RWPE1 (cell line): ENCODE measurements around the gene RPGRIP1L.

Experiments used
- CTCF ChIA-PET: fragments of 350-600 bp; sonication (Branson Sonifier 250); formaldehyde crosslinking; extraction: SDS; loops from one replicate; lab custom pipeline; 2021; lab: Yijun Ruan, JAX
- POLR2A ChIA-PET: fragments of 400-600 bp; formaldehyde crosslinking; extraction: SDS; loops from one replicate; lab custom pipeline; 2020; ENCODE audit warnings: antibody characterized with exemption; ENCODE audit not compliant: low non-redundant PET; lab: Yijun Ruan, JAX
- DNase-seq: peaks from one replicate; pipeline ENCODE4 v3.0.0; 2012; ENCODE audit warnings: low spot score
- H3K27ac ChIP-seq: fragments of 450-650 bp; 2 replicates; pipeline ENCODE4 v1.5.1; 2017
- CTCF ChIP-seq: fragments of 450-650 bp; conservative IDR thresholded peaks from 2 replicates; pipeline ENCODE4 v1.5.1; 2017; ENCODE audit warnings: low read depth, mild to moderate bottlenecking

Gene RPGRIP1L

GRCh38 chr16:53583401-53583800, 120.3 kb downstream of the RPGRIP1L start:
- TF ChIP-seq CTCF, result no peak
- POLR2A ChIA-PET, result no interaction called here

GRCh38 chr16:53581784-53582183, 121.9 kb downstream of the RPGRIP1L start:
- TF ChIP-seq CTCF, result no peak
- DNase-seq, result no peak
- POLR2A ChIA-PET, result no interaction called here
- CTCF ChIA-PET, result interaction anchor here (0.6 kb wide), 3 partner anchors 11 to 34 kb away, joined by 3 to 4 read pairs (median 3); no protein-coding TSS in a partner anchor
- no peak overlapping the region for H3K27ac ChIP-seq

More at GRCh38 chr16:53583401-53583800, 120.3 kb downstream of the RPGRIP1L start:
- CTCF ChIA-PET, result interaction anchor here (0.5 kb wide), 1 partner anchor 178 kb away, joined by 4 read pairs; no protein-coding TSS in a partner anchor
- DNase-seq, result no peak
- H3K27ac ChIP-seq, result no peak overlapping the region

- ChIA-PET POLR2A (no interaction called here), CTCF (no interaction called here)
- no peak for TF ChIP-seq CTCF
- DNase-seq, result no peak
- H3K27ac ChIP-seq, result no peak overlapping the region
These were observed 123.4 kb downstream of the RPGRIP1L start for GRCh38 chr16:53580038-53580802.

GRCh38 chr16:53576904-53577303, 126.8 kb downstream of the RPGRIP1L start:
- DNase-seq, result no peak
- no peak overlapping the region for H3K27ac ChIP-seq
- CTCF ChIA-PET, result interaction anchor here (0.6 kb wide), 1 partner anchor 42 kb away, joined by 3 read pairs; no protein-coding TSS in a partner anchor
- no peak for TF ChIP-seq CTCF
- POLR2A ChIA-PET, result no interaction called here

GRCh38 chr16:53576210-53576609, 127.4 kb downstream of the RPGRIP1L start:
- H3K27ac ChIP-seq, result no peak overlapping the region
- no peak for TF ChIP-seq CTCF
- POLR2A ChIA-PET, result no interaction called here
- CTCF ChIA-PET, result no interaction called here
- DNase-seq, result no peak

GRCh38 chr16:53571763-53572162, 131.9 kb downstream of the RPGRIP1L start:
- ChIA-PET CTCF (no interaction called here), POLR2A (no interaction called here)
- DNase-seq, result no peak
- H3K27ac ChIP-seq, result no peak overlapping the region
- TF ChIP-seq CTCF, result no peak
